ENCODE measurements around the gene GRPEL1. TPM values are rescaled to one million over a fixed set of nuclear protein-coding genes. Genes with fewer than 3 reads are reported as not detected.
"Not testable (repeated sequence)": the region's sequence is repeated elsewhere in the genome, so short reads cannot be mapped to it uniquely, and the experiment has no call there.

Gene GRPEL1
- total RNA-seq (2014; rRNA removed; shearing (Covaris generic)) = 52.9 and 61.9 TPM in 2 replicates

DNA sequence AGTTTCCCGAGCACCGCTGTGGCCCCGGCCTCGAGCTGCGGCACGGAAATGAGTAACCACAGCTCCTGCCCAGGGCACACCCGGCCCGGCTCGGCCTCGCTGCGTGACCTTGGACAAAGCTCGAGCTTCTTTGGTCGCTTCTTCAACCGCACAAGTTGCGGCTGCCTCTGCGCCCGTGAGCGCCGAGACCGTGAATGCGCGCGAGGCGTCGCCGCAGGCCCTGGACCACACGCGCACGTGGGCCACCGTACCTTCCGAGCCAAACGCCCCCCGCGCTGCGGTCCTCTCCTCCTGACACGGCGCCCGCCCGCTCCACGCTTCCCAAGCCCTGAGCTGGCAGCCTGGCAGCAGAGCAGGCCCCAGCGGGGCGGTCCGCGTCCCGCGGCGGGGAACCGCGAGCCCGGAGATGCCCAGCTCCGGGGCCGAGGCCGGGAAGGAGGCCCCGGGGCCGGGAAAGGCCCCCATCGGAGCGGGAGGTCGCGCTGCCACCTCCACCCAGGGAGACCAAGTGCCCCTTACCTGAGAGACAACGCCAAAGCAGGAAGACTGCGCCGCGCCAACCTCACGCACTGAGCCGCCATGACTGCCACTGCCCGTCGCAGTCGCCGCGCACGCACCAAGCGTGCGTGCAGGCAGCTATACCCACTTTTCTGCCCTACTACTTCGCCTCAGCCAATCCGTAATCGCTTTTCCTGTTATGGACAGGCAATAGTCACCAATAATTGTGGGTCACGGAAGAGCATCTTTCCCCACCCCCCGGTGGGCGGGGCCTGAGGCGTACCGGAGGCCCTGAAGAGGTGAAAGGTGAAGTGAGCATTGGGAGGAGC, at the start of gene GRPEL1:
Gene GRPEL1, minus strand, starts transcription at position 613 of the 827 bp plus-strand sequence. Its CDS starts 32 bp downstream, at position 581.
- DNase-seq (ENCODE audit: low spot score) = peak; percentile 100

DNA sequence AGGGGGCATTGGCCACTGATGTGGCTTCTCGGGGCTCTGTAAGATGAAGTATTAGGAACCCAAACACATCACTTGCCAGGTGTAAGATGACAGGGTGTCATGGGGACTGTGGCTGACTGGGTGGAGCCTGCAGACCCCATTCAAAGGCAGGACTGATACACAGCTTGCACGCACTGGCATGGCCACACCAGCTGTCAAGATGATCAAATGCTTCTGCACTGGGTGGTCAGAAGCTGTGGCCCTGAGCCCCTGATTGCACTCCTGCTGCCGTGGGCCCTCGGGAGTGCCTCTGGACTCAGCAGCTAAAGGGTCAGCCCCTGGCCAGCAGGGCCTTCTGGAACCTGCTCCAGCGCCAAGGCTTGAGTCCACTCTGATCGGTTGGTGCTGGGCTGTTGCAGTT, 48.8 kb upstream of the GRPEL1 start:
- DNase-seq (ENCODE audit: low spot score) = no peak

DNA sequence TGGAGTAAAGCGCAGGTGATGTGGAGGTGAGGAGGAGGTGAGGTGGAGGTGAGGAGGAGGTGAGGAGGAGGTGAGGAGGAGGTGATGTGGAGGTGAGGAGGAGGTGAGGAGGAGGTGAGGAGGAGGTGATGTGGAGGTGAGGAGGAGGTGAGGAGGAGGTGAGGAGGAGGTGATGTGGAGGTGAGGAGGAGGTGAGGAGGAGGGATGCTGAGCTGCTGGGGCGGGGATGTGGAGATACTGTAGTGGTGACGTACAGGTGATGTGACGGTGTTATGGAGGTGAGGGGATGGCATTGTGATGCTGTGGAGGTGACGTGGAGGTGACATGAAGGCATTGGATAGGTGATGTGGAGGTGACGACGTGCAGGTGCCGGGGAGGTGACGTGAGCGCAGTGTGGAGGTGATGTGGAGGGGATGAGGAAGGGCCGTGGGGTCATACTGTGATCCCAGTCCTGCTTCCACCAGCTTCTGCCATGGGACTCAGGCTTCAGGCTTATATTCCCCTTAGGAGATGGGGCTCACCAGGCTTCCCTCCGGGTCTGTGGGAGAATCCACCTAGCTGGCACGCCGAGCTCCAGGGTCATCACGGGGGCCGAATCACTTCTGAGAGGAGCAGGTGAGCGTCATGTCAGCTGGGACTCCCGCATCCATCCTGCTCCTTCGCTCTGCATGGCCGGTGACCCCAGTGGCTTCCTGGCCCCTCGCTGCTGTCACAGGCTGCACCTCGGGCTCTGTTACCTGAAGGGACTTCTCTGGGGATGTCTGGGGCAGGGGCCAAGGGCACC, 47.9 kb upstream of the GRPEL1 start:
- no peak for DNase-seq (ENCODE audit: low spot score)

DNA sequence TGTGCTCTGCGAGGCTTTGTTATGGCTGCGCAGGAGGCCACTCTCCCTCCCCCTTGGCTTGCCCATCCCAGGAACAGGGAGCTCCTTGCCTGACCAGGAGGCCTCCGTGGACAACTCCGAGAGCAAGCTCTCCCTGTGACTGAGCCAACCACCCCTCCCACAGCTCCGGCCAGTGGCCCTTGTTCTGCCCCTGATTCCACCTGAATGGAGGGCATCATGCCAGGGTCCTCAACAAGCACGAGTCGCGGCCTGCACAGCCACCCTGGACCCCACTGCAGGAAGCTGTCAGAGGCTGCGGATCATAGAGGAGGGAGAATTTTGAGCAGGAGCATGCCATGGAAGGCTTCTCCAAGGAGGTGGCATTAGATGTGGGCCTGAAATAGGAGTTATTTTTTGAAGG, 44.8 kb upstream of the GRPEL1 start:
- DNase-seq (ENCODE audit: low spot score) = no peak

DNA sequence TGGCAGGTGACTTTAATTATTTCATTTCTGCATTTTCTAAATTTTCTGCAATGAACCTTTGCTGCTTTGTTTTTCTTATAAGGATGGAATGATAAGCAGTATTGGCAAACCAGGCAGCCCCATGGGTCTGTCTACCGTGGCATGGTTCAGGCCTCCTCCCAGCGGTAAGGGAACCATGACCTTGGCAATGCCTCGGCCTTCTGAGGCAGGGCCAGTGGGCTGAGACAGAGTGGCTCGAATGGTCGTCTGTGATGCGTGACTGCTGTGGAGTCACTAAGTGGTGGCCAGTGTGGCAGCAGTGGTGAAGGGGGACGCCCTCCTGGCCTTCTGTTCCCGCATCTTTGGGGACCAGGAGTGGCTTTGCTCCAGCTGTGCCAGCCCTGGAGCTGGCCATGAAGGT, 43.6 kb upstream of the GRPEL1 start:
- DNase-seq (ENCODE audit: low spot score) = no peak

DNA sequence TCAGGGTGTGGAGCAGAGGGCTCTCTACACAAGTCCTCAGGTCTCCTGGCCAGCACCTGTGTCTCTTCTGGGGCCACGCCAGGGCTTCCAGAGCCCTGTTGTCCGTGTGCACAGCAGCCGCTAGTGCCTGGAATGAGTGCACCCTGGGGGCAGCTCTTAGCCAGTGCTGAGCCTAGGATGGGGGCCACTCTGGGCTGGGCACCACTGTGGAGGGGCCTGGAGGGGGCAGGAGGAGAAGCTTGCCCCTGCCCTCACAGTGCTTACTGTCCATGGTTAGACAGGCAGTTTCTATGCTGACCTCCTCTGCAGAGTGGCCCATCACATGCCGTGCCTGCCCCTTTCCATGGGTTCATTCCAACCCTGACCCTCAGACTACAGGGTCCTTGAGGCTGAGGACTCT, 42.7 kb upstream of the GRPEL1 start:
- DNase-seq (ENCODE audit: low spot score) = no peak

DNA sequence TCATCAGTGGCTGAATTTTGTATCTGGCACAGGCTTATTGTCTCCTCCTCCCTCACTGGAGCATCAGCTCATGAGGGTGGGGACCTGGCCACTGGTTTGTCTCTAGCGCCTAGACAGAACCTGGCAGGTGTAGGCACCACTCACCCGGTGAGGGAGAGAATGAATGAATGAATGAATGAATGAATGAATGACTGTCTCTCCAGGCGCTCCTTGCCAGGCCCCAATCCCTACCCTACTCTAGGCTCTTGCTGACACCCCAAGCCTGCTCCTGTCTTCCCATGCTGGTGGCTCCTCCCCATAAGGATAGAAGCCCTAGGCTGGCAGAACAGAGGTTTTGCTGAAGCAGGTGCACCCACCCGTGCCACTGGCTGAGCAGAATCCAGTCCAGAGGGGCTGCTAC, 41.3 kb upstream of the GRPEL1 start:
- no peak for DNase-seq (ENCODE audit: low spot score)

DNA sequence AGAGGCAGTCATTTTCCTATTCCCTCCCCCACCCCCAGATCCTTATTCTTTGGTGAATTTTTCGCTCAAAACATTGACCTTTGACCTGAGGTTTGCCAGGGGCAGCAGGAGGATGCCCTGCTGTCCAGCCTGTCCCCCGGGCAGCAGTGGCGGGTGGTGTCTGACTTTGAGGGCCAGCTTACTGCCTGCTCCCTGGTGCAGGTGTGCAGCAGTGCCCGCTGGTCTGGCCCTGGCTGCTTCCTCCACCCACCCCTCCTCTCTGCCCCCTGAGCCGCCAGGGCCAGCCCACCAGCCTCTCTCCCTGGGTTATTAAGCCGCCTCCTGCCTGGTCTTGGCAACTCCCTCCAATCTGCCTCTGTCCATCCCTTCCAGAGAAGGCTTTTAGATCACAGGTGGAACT, 40.8 kb upstream of the GRPEL1 start:
- DNase-seq (ENCODE audit: low spot score) = no peak

DNA sequence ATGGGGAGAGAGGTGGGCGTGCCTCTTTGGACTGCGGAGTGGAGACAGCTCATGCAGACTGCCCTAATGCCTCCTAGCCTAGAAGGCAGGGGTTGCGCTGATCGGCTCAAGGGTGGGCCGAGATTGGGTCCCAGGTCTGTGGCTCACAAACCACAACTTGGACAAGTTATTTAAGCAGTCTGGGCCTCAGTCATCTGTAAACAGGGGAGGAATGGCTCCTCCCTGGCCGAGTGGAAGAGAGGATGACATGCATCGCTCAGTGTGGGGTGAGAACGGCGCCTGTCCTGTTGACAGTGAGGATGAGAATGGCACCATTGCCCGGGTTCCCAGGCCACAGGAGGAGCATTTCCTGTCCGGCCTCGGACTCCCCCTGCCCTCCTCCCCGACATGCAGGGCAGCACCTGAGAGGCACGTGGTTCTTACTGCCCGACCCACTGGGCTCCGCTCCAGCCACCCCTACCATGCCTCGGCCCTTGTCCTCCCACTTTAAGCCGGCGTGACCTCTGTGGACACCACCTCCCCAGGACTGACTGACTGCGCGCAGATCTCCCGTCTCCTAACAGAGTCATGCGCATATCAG, 40.3 kb upstream of the GRPEL1 start:
- DNase-seq (ENCODE audit: low spot score) = no peak

DNA sequence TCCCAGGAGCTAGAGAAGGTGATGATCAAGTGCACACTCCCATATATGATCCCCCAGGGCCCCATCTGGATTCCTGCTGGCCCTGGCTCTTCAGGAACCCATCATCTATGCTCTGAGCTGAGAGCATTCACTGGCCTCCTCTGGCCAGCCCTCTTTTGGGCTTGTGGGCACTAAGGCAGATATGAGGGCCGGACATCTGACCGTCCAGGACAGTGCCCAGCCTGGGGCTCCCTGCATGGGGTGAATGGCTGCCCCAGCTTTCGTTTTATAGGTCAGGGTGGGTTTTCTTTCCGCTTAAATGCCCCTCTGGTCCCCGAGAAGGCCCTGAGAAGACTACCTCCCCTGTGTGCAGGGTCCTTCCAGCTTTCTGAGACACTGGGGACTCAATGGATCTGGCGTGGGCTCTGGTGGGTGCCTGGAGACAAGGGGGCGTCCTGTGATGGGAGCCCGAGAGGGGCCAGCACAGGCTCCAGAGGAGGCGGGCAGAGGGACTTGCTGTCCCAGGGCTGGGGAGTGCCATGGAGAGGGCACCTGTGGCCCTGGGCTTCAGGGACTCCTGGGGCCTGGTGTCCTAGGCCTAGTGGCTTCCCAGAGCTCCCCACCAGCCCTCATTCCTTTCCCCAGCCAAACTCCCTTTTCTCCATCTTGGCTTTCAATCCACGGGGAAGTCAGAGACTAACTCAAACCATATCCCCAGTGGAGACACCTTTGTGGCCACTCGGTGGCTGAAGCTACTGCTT, 39.5 kb upstream of the GRPEL1 start:
- DNase-seq (ENCODE audit: low spot score) = no peak

DNA sequence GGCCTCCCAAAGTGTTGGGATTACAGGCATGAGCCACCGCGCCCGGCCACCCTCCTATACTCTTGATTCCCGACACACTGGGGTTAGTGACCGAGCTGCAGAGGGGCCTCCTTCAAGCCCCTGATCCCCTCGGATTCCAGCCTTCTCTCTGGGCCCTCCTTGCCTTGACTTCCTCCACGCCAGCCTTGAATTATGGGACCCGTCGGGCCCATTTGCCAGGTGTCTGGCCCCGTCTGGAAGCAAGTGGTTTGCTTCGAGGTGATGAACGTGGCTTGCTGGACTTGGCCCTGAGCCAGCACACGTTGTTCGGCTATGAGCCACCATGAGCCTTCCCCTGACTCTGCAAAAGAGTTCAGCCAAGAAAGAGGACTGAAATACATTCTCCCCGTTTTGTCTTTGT, 37.4 kb upstream of the GRPEL1 start:
- no peak for DNase-seq (ENCODE audit: low spot score)

DNA sequence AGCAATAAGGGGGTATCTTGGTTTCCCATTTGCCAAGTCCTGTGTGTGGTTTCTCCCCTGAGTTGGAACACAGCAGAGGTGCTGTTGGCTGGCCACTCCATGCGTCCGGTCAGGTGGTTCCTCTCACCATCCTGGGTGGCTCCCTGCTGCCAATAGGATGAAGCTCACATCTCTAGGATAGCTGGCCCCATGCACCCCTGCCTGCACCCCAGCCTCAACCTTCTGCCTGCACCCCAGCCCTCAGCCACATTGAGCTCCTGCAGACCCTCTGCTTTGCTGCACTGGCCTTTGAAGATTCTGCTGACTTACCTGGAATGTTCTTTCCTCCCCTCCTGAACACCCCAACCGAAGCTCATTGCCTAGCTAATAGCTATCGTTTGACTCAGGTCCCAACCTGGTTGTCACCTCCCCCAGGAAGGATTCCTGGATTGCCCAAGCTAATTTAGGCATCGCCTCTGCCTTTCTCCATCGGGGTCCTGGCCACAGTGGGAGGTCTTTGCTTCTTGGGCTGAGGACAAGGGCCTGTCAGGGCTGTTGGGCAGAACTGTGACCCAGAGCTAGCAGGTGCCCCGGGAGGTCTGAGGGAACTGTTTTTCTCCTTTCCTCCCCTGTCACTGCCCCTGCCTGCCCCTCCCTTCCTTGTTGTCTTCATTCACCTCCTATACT, 36.6 kb upstream of the GRPEL1 start:
- no peak for DNase-seq (ENCODE audit: low spot score)

DNA sequence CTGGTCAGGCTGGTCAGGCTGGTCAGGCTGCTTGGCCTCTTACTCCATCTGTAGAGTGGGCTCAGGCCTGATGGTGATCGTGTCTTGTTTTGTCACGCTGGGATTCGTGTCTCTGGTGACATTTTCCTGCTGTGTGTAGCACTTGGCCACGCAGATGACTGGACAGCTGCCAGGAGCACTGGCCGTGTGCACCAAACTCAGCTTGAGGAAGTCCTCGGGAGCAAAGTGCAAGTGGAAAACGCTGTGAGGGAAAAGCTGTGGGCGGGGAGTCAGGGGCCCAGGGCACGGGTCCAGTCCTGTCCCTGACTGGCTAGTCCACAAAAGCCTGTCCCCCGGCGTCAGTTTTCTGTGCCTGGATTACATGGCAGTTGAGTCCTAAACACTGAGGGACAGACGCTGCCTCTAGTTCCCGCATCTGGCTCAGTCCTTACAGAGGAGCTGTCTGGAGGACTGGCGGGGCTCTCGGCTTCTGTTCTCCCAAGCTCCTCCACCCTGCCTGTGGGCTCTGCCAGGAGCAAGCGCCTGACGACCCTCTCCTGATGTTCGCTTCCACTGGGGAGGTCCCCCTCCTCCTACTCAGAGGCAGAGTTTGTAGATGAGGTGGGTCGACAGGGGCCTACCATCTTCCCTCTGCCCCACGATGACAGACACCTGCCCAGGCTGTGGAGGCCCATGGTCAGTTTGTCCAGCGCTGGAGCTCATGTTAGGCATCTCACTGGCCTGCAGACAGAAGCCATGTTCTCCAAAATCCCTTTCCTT, 35.9 kb upstream of the GRPEL1 start:
- peak; percentile 81 for DNase-seq (ENCODE audit: low spot score)

DNA sequence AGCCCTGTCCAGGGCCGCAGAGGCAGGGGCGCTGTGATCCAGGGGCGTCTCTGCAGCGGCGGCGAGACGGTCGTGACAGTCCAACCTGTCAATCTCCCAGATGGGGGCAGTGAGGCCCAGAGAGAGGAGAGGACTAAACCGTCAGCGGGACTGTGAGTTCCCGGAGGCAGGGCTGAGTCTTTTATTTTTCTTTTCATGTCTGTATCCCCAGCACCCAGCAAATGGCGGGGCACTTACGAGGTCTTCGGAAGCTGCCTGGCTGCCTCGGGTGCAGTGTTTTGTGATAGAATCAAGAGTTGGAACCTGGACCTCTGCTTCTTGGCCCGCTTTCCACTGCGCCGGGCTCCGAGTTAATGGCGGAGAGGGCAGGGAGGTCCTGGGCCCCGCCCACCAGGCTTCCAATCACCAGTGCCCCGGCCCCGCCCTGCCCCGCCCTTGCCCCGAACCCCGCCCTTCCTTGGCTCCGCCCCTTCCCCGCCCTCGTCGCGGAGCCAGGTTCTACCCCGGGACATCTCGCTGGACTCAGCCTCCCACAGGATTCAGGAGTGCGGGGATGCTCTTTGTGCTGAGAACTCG, 35.3 kb upstream of the GRPEL1 start:
- DNase-seq (ENCODE audit: low spot score) = peak; percentile 76

DNA sequence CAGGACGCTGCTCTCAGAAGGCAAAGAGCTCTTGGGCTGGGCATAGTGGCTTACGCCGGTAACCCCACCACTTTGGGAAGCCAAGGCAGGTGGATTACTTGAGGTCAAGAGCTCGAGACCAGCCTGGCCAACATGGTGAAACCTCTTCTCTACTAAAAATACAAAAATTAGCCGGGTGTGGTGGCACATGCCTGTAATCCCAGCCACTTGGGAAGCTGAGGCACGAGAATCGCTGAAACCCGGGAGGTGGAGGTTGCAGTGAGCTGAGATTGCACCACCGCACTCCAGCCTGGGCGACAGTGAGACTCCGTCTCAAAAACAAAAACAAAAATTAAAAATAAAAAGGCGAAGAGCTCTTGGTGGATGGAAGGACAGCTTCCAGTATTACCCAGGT, 34.6 kb upstream of the GRPEL1 start:
- DNase-seq (ENCODE audit: low spot score) = not testable (repeated sequence)

DNA sequence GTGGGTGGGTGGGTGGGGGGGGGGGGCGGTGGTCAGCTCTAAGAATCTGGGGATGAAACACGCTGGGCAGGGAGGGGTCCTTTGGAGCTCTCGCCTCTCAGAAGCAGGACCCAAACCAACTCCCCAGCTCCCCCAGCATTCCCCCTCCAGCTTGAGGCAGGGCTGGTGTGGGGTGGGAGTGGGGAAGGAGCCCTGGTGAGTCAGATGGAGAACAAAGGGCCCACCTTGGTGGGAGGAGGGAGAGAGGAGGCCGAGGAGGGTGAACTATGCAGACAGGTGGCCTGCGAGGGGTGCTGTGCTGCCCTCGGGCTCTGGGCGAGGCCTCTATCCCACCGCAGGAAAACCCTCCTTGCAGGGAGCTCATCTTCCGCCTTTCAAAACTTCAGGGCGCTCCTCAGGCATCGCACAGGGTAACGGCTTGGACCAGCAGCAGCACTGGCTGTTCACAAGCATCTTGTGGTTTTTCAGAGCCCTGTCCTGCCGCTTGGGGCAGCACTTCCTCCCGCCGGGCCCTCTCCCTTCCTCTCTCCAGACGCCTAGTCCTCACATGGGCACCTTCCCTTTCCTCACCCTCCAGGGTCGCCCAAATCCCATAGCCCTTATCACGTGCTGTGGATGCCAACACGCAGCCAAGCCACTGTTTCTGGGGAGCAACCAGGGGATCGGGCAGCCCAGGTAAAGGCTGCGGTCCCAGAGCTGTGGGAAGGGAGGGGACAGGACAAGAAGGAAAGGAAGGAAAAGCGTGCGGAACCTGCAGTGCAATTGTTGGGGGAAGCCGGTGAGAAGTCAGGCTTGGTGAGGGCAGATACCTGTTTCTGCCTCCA, 34.0 kb upstream of the GRPEL1 start:
- peak; percentile 65 for DNase-seq (ENCODE audit: low spot score)

DNA sequence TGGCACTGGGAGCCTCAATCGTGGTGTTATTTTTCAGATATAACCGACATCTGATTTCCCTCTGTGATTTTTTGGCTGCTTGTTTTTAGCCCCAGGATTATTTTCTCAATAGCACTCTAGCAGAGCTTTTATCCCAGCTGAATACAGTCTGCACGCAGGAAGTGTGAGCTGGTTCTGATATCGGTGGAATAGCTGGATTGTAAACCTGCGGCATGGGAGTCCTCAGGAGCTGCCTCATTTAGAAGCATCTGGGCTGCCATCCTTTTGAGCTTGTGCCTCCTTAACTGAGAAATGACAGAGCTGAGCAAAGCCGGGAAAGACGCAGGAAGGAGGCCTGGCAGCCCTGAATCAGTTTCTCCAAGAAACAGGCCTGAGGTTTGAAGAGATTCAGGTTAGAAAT, 28.4 kb upstream of the GRPEL1 start:
- no peak for DNase-seq (ENCODE audit: low spot score)

DNA sequence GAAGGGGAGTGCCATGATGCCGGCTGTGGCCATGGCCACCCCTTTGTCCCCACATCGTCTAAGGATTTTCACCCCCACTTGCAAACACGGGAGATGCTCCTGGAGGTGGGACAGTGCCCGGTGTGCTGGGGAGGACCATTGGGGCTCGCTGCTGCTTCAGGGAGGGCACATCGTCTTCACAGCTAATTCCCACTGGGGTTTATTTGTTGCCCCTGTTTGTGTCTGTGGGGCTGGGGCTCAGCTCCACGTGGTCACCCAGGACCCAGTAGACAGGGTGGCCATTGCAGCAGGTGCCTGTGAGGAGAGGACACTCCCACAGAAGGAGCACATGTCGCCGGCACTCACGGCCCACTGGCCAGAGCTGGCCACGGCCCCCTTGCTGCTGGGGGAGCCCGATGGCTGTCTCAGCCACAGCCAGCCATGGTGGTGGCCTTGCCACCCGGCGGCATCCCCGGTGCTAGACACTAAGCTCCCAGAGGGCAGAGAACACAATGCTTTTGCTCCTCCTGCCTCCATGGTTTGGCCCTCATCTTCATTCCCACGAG, 27.8 kb upstream of the GRPEL1 start:
- no peak for DNase-seq (ENCODE audit: low spot score)

DNA sequence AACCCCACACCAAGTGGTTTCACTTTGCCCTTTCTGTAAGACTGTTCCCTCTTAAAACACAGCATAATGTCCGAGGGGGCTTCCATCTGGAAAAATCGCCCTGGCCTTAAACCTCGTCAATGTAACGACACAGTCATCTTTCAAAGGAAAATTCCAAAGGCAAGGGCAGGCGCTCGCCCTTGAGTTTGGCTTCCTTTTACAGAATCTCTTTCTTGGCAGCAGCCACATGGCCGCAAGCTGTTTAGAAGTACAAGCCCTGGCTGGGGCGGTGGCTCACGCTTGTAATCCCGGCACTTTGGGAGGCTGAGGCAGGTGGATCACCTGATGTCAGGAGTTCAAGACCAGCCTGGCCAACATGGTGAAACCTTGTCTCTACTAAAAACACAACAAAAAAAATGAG, 27.1 kb upstream of the GRPEL1 start:
- no peak for DNase-seq (ENCODE audit: low spot score)

Data from HT-29 (cell line).